RKO (cell line): ENCODE results near the gene ZNF423.

ENCODE experiments used
- DNase-seq: peaks from one replicate; pipeline ENCODE4 v3.0.0-alpha.2; 2016; ENCODE audit warnings: low spot score

Gene ZNF423

DNA sequence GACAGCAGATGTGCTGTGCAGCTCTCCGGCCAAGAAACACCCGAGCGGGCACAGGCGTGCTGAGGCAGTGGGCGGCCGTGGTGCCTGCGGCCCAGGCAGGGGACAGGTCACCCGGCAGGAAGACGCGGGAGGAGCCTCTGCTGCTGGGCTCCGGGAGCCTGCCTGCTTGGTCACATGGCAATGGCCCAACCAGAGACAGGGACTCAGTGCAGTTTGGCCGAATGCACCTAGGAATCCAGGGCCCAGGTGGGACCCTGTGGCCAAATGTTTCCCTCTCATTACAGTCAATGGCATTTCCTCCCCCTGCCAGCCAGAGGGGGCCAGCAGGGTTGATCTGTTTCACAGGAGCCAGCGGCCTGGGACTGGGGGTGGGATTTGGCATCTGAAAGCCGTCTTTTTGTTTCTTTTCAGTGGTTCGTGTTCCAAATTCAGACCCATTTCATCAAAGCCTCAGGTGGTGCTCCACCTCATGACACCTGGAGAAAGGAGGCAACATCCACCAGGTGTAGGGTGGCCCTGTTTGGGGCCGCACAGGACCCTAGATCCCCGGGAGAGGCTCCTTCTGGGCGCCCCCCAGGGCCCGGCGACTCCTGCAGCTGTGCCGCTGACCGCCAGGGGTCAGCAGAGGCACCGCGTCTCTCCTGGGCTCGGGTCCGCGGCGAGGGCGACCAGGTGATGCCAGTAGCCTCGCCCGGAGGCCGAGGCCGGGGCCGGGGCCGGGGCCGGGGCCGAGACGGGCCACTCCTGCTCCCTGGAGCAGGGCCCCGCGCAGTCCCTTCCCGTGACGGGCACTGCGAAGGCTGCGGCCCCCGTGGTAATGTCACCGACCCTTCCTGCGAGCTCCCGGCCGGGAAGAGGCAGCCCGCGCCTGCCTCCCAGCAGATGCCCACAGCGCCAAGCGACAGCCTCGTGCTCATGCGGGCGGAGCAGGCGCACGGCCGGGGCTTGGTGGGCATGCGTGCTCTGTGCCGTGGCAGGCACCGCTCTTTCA, 363.8 kb downstream of the ZNF423 start:
- no peak for DNase-seq

DNA sequence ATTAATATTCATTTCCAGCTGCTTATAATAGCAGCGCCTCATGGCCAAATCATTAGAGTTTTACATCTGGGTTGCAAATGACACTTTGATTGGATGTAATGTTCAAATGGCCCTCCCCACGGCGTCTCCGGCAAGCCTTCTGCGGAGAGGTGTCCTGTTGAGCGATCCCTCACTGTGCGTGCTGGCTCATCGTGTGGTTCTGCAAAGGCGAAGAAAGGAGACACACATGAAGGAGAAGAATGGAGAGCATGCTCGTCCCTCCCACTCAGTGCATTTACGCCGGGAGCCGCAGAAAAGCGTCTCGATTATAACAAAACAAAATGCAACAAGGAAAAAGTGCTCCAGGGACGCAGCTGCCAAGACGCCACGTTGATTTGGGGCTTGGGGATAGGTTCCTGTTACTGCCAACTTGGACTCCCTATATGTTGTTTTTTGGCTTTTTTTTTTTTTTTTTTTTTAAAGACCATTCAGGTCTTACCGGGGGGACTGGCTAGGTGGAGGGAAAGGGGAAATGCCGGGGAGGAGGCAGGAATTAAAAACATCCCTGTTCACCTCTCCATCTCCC, 364.7 kb downstream of the ZNF423 start:
- no peak for DNase-seq

DNA sequence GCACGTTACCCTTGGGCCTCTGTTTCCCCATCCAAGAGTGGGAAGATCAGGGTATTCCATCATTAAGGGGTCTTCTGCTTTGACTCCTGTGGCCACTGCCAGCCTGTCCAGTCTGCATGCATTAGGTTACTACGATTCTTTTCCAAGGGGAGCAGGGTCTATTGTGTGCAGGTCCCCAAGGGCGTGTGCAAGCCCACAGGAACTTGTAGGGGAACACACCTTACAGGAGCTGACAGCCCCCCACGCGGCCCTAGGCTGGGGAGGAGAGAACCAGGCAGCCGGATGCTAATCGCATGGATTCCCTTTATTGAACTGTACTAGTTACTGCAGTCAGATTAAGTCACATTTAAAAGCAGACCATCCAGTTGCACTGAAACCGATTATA, 365.6 kb downstream of the ZNF423 start:
- DNase-seq = no peak

DNA sequence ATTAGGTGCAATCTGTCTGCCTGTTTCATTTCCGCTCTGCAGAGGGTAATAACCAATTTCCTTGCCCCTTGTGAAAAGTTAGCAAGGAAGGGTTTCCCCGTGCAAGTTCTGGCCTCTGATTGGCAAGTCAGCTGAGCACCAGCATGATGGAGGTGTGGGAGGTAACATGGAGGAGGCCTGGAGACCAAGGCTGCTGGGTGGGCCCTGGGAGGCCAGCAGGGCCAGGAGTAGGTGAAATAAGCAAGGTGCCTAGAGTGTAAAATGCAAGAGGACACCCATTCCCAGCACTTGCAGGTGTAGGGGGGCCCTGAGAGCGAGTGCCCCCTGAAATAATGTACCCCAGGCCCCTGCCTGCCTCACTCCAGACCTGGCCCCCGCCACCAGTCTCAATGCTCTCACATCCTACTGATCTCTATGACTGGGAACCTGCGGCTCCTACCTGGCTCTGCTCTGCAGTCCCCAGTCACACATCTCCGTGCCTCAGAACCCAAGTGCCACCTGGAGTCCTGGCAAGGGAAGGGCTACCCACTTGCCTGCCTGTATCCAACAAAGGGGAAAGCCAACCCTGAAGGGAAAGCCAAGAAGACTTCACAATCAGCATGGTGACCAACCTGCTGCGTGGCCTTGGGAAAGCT, 366.1 kb downstream of the ZNF423 start:
- no peak for DNase-seq

DNA sequence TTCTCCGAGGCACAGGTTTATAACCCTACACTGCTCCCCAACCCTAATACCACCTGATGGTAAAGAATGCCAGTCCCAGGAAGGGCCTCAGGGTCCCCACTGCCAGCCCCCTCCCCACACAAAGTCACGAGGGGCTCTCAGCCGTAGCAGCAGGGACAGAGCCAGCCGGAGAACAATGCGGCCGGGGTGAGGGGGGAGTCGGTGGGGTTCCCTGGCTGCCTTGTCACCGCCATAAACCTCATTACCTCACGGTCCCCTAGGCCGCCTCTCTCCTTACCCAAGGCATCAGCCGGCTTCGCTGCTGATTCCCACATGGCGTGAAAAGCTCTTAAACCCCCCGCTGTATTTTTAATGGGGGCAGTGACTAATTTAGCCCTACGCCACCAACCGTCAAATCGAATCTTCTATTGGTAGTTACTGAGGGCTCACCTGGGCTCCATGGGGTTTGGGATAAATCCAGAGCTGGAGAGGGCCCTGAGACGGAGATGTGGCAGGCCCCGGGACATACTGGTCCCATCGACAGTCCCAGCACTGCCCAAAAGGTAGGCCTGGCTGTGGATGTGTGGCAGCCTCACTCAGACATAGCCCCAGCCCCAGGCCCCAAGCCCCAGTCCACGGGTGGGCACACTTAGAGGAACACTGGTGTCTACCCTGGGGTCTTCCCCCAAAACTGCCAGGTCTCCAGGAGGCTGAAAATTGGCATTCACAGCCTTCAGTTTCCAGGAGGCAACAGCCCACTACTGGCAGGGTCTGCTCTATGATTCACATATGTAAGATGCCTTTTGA, 367.0 kb downstream of the ZNF423 start:
- no peak for DNase-seq

DNA sequence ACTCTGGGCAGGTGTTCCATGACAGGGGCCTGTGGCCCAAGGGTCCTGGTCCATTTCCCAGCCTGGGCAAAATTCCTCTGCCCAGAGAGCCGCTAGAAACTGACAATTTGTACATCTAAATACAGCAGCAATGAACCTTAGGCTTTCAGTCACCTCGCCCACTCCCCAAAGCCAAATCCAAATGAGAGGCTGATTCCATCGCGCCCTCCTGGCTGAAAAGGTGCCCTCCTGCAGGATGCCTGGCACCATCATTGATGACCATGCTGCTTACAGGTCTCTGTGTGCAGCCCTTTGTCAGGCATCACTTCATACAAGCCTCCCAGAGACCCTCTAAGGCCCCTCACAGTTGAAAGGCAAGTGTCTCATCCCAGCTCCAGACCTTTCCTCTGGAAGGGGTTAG, 367.6 kb downstream of the ZNF423 start:
- no peak for DNase-seq

DNA sequence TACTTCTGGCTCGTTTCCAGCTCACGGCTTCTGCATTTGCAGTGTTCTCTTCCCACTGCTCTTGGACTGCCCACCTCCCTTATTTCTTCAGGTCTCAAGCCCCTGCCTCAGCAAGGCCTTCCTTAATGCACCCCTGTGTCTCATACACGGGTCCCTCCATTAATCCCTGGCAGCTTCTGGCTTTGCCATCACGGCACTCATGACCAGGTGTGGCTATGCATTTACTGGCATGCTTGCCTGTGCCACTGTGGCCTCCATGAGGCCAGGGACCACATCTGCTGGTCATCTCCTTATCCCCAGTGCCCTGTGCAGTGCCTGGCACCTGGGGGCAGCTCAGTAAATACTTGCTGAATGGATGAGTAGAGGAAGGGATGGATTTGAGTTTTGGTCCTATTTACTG, 368.2 kb downstream of the ZNF423 start:
- DNase-seq = no peak

DNA sequence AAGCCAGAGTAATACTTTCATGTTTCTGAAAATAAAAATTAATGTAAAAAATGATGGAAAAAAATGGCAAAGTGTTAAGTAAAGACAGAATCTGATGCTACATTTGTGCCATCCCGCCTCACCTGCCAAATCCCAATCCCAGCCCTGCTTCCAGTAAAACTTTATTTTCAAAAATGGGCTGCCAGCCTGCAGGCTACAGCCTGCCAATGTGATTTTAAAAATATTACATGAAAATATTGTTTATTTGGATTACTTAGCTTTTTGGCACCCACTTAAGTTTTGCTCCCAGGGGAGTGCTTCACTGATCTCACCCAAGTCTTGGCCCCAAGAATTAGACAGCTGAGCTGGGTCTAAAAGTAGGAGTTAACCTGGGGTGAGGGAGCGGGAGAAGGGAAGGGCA, 369.5 kb downstream of the ZNF423 start:
- no peak for DNase-seq

DNA sequence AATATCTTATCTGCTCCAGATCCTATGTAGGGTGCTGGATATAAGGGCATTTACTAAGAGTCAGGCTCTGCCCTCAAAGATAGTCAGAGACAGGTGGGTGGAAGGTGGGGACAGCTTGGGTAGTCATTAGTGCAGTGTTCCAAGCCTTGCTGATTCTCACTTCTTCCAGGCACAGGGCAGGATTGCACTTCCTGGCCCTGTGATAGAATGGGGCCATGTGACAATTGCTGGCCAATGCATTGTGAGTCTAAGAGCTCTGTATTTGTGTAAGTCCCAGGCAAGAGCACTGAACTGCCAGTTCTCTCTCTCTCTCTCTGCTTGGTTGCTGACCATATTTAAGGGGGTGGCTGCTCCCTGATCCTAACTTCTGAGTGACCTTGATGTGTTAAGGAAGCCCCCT, 370.2 kb downstream of the ZNF423 start:
- no peak for DNase-seq

DNA sequence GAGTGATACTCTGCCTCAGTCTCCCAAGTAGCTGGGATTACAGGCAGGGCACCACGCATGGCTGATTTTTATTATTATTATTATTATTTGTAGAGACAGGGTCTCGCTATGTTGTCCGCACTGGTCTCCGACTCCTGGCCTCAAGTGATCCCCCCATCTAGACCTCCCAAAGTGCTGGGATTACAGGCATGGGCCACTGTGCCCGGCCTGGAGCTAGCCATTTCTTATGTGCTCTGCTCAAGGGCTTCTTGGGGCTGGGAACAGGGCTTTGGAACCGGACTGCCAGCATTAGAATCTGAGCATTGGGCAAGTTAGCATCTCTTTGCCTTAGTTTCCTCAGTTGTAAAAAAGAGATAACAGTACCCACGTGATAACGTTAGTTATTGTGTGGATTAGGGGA, 371.0 kb downstream of the ZNF423 start:
- DNase-seq = no peak

DNA sequence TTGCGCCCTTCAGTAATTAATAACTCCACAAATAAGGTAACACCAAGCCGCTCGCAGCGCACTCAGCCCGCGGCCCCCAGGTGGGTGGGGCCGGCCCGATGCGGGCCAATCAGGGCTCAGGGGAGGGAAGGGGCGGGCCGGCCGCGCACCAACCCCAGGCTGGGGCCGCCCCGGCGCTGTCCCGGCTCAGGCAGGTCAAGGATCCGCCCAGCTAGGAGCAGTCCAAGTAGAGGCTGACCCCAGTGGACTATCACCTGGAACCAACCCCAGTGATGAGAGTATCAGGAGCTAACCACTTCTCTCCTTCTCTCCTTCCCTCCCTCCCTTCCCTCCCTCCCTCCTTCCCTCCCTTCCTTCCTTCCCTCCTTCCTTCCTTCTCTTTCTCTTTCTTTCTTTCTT, 371.5 kb downstream of the ZNF423 start:
- no peak for DNase-seq

DNA sequence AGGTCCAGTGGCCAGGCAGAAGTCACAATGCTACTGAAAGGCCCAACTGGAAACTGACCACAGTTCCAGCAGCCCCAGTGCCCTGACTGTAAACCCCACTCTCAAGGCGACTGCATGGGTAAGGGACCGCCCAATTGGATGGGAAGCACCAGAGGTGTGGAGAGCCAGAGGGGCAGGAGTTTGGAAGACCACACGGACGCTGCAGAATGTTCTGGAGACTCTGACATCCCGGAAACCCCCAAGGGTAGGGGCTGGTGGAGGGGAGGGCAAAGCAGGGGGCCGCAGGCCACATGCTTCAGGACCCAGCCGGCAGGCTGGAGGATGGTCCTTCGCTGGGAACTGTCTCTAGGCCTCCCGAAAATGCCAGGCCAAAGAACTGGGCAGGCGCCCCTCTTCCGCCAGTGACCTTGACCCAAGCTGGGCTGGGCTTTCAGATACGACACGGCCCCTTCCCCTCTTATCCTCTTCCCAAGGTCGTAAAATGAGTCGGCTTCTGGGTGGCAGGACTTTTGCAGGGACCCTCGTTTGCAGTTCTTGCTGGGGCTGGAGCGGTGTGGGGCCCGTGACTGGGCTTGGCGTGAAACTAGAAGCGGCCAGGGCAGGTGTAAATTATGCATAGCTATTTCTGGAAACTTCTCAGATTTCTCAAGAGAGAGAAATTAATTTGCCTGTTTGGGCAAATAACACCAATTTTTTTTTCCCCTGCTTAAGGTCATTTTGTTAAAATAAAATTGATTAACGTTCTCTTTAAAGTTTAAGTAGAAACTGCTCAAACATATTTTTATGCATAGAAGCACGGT, 372.1 kb downstream of the ZNF423 start:
- no peak for DNase-seq

DNA sequence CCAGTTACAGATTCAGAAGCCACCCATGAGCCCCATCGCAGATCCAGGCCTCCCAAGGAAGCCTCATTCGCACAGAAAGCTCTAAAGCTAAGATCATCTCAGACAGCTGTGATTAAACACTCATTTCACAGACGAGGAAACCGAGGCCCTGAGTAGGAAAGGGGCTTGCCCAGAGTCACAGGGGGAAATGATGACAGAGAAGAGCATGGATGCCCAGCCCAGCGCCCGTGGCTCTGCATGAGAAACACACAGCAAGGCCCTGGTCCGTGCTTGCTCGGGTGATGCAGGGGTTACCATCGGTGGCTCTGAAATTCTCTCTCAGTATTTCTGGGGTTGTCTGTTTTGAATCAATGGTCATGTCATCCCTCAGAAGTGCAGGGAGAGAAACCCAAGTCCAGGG, 372.7 kb downstream of the ZNF423 start:
- no peak for DNase-seq

DNA sequence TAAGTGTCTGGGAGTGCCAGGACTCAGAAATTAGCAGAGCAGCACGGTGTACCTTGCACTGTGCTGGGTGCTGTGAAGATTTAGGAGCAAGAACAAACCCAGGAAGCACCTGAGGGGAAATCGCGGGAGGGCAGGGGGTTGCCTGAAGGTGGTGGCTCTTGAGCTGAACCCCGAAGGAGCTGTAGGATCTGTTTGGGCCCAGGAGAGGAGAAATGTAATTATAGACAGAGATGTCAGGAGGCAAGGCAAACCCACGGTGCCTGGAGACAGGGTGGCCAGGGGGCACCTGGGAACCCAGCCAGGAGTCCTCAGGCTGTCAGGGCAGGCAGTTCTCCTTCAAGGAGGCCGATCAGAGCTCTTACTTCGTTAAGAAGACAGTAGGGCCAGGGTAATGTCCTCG, 373.2 kb downstream of the ZNF423 start:
- DNase-seq = no peak

DNA sequence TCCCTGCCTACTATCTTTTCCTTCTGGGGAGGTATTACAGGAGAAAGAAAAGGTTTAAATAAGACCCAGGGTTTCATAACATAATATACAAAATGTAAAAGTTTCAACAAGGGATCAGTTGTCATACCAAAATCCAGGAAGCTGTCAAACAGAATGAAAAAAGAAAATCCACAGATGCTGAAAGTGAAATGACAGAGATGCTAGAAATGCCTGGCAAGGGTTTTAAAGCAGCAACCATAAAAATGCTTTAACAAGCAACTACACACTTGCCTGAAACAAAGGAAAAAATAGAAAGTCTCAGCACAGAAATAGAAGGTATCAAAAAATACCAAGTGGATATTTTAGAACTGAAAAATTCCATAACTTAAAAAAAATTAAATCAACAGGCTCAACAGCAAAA, 377.3 kb downstream of the ZNF423 start:
- no peak for DNase-seq

DNA sequence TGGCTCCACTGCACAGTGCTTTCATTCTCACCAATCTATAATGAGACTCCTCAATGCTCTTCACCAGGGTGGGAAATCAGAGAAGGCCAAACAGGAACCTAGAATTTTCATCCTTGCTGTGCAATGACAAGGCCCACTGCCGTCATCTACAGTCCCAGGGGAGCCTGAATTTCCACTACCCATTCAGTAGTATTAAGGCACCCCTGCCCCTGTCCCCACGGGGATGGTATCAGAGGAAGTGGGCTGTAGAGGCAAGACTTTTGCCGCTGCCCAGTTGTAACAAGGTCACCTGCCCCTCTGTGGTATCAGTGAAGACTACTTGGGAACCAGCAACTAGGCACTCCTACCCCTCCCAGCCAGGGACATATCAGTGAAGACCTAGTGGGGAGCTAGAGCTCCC, 377.8 kb downstream of the ZNF423 start:
- no peak for DNase-seq

DNA sequence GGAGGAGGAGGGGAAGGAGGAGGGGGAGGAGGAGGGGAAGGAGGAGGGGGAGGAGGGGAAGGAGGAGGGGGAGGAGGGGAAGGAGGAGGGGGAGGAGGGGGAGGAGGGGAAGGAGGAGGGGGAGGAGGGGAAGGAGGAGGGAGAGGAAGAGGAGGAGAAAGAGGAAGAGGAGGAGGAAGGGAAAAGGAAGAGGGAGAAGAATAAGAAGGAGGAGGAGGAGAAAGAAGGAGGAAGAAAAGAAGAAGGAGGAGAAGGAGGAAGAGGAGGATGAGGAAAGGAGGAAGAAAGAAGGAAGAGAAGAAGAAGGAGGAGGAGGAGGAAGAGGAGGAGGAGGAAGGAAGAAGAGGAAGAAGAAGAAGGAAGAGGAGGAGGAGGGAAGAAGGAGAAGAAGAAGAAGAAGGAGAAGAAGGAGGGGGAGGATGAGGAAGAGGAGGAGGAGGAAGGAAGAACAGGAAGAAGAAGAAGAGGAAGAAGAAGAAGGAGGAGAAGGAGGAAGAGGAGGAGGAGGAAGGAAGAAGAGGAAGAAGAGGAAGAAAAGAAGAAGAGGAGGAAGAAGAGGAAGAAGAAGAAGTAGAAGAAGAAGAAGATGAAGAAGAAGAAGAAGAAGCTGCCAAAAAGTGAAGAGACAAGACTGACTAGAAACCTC, 378.5 kb downstream of the ZNF423 start:
- DNase-seq = no peak

DNA sequence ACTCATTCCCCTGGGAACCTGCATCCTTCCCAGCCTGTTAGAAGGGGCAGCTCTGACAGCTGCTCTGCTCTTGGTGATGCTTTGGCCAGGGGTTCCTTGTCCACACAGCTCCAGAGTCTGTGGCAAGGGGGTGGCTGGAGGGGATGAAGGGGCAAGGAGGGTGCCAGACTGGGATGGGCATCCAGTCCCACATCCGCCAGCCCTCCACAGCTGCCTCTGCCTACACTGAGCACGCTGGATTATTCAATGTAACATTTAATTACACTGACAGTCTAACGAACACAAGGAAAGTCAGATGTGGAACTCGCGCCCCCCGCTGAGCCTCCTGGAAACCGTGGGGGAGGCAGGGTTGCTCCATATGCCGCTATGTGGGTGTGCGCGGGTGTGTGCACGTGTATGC, 381.2 kb downstream of the ZNF423 start:
- DNase-seq = no peak

DNA sequence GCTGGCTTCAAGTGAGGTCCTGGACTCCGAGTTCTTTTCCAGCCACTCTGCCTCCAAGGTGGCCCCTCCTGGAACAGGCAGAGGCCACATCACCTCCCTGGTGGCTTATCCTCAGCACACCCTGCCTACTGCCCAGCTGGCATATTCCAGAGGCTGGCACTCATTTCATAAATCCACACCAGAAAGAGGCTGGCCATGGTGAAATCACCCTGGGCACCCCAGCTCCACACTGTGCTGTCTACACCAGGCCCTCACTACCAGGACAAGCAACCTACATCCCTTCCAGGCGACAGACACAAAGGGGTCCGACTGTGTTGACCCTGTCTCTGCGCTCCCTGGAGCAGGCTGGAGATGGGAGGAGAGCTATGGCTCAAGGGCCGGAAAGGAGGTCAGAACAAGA, 382.1 kb downstream of the ZNF423 start:
- DNase-seq = no peak

DNA sequence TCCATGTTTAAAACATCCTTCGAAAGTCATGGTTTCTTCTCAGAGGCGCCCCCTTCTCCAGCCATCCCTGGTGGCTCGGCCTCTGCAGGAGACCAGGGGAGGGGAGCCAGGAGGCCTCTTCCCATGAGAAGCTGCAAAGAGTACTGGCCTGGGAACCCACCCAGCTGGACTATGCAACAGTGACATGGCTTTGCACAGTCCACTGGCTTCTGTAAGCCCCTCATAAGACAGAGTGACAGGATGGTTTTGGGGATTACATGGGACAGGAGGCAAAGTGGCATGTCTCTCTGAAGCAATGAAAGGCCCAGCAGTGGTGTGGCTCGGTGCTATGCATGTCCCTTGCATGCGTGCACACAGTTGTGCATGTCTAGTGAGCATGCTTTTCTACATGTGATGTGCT, 382.8 kb downstream of the ZNF423 start:
- DNase-seq = no peak

DNA sequence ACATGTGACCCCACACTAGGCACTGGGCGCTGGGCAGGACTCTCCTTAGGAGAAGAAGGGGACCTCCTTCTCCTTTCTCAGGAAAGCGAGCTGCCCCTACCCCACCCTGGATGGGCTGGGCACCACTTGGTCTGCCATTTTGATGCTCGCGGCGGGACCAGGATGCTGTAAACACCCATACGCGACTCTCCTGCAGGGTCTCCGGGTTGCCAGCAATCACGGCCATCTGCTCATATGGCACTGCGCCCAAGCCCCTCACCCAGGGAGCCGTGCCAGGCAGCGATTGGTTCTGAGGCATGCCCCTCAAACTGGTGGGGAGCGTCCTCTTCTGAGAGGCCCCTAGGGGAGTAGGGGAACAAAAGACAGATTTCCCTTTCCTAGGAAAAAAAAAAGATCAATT, 383.3 kb downstream of the ZNF423 start:
- DNase-seq = no peak
